Glutamatergic neuron (in vitro differentiated cells): Measurements from ENCODE around the gene SLC38A10. TPM values are rescaled to one million over a fixed set of nuclear protein-coding genes. Genes with fewer than 3 reads are reported as not detected.

Experiments used
- DNase-seq: peaks from one replicate; pipeline ENCODE4 v3.0.0; 2022
- H3K27ac Mint-ChIP-seq: one replicate; pipeline ENCODE4 v1.8.0; 2020; ENCODE audit warnings: mild to moderate bottlenecking, mixed read lengths, inconsistent platforms; ENCODE audit not compliant: unreplicated experiment
- H3K27me3 Mint-ChIP-seq: one replicate; pipeline ENCODE4 v1.8.0; 2020; ENCODE audit warnings: mild to moderate bottlenecking, moderate library complexity, mixed read lengths, inconsistent platforms; ENCODE audit not compliant: unreplicated experiment
- H3K36me3 Mint-ChIP-seq: one replicate; pipeline ENCODE4 v1.8.0; 2020; ENCODE audit warnings: mild to moderate bottlenecking, mixed read lengths, inconsistent platforms; ENCODE audit not compliant: unreplicated experiment
- H3K4me1 Mint-ChIP-seq: one replicate; pipeline ENCODE4 v1.8.0; 2020; ENCODE audit warnings: mild to moderate bottlenecking, low read depth, mixed read lengths, inconsistent platforms; ENCODE audit not compliant: unreplicated experiment
- H3K4me3 Mint-ChIP-seq: one replicate; pipeline ENCODE4 v1.8.0; 2020; ENCODE audit warnings: mild to moderate bottlenecking, mixed read lengths, inconsistent platforms; ENCODE audit not compliant: unreplicated experiment
- H3K9me3 Mint-ChIP-seq: one replicate; pipeline ENCODE4 v1.8.0; 2020; ENCODE audit warnings: mild to moderate bottlenecking, moderate library complexity, mixed read lengths, inconsistent platforms; ENCODE audit not compliant: unreplicated experiment
- total RNA-seq: library from RNA; stranded (reverse); fragmentation: NEBNext Ultra II Directional; extraction: Animal tissue kit (Norgen Biotek cat#: 25700); gene quantifications from one replicate; pipeline ENCODE4 v1.2.1, GENCODE V29; 2021; ENCODE audit not compliant: unreplicated experiment
- TF ChIP-seq, protein P1 (sequence below): fragments of 200-600 bp; sonication (generic); IDR thresholded peaks from one replicate; pipeline ENCODE4 v1.5.0; 2021; ENCODE audit not compliant: partially characterized antibody, unreplicated experiment

The SLC38A10 gene
- total RNA-seq, 1 donor from 2014 or later: 92.4 TPM

DNA sequence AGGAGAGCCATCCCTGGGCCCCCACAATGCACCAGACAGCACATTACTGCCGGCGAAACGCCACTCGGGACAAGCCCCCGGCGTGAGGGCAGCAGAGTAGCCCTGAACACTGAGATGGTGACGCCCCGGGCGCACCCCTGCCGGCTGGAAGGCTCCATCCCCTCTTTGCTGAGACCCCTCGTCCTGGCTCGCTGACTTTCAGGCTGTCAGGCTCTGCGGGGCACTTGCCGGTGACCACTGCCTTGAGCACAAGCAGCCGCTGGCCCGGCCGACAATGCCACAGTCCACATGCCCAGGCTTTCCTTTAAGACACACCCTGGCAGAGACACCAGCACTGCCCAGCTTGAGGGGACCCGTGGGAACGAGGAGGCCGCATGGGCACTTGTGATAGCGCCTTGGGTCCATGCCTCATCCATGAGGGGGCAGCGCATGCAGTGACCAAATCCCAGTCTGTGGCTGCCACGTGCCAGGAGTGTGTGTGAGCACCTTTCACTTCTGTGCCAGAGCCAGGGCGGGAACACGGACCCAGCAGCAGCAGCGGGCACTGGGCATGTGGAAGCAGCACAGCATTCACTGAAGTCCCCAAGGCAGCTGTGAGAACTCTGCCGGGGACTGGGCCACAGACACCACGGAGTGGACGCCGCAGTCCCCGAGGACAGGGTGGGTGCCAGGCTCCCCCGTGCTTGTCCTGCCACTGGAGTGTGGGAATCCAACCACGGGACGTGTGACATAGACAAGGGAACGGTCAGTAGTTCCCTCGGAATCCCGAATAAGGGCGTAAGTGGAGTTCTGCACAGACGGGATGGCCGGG, 31.5 kb downstream of the SLC38A10 start:
- Mint-ChIP-seq H3K4me1 (peaks cover 23% of the 10 kb centered on the region), H3K27me3 (peaks cover 5% of the 10 kb centered on the region), H3K9me3 (peaks cover 10% of the 10 kb centered on the region), H3K4me3 (no peak overlapping the region), H3K27ac (no peak overlapping the region), H3K36me3 (peaks cover 8% of the 10 kb centered on the region)
- no peak for DNase-seq
- TF ChIP-seq, protein P1, sequence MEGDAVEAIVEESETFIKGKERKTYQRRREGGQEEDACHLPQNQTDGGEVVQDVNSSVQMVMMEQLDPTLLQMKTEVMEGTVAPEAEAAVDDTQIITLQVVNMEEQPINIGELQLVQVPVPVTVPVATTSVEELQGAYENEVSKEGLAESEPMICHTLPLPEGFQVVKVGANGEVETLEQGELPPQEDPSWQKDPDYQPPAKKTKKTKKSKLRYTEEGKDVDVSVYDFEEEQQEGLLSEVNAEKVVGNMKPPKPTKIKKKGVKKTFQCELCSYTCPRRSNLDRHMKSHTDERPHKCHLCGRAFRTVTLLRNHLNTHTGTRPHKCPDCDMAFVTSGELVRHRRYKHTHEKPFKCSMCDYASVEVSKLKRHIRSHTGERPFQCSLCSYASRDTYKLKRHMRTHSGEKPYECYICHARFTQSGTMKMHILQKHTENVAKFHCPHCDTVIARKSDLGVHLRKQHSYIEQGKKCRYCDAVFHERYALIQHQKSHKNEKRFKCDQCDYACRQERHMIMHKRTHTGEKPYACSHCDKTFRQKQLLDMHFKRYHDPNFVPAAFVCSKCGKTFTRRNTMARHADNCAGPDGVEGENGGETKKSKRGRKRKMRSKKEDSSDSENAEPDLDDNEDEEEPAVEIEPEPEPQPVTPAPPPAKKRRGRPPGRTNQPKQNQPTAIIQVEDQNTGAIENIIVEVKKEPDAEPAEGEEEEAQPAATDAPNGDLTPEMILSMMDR: no peak

DNA sequence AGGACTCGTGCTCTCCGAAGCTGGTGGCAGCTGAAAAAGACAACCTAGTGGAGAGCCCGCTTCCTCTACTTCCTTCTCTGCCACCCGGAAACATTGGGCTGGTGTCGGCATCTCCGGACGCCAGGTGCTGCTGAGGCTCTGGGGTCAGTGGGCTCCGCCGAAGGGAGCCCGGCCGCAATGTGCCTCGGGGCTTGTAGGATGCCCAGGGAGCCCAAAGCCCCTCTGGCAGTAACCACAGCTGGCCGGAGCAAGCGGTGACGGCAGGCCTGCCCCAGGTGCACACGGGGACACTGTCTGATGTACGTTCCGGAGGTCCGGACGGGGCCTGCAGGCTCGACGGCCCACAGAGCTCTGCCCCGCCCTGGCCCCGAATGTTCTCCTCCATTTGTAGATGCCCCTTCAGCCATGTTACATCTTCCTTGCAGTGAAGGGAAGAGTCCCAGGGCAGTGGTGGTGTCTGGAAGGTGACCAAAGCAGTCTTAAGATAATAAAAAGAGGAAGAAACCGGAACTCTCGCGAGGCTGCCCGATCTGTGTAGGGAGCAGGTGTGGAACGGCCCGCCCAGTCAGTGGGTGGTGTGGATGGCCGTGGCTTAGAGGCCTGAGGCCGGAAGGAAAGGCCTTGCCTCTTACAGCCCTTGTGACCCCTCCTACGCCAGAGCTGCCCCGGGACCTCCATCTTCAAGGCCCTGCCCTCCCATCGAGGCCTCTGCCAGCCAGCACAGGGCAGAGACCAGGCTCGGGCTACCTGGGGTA, 33.3 kb downstream of the SLC38A10 start:
- TF ChIP-seq, protein P1: no peak
- no peak for DNase-seq
- peaks cover 5% of the 10 kb centered on the region for H3K27me3 Mint-ChIP-seq
- no peak overlapping the region for H3K27ac Mint-ChIP-seq
- H3K4me3 Mint-ChIP-seq: no peak overlapping the region
- H3K9me3 Mint-ChIP-seq: peaks cover 10% of the 10 kb centered on the region
- H3K36me3 Mint-ChIP-seq: no peaks in the 10 kb centered on the region
- peaks cover 12% of the 10 kb centered on the region for H3K4me1 Mint-ChIP-seq

DNA sequence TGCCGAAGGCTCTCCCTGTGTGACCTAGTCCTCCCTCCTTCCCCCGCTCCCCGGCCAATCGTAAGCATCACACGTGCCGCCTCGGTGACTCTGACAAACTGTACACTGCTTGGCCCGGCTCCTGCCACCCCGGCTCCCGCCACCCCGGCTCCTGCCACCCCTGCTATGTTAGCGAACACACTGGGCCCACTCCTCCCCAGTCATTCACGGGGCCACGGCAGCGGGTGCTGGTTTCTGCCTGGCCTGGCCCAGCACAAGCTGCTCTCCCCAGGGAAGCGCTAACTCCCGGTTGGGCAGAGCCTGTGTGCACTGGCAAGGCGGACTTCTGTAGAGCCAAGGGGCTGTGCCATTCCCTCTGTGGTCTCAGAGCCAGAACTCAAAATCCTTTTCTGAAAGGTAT, 34.0 kb downstream of the SLC38A10 start:
- no peak overlapping the region for H3K27ac Mint-ChIP-seq
- peaks cover 10% of the 10 kb centered on the region for H3K9me3 Mint-ChIP-seq
- no peak overlapping the region for H3K4me3 Mint-ChIP-seq
- no peak for DNase-seq
- peaks cover 5% of the 10 kb centered on the region for H3K27me3 Mint-ChIP-seq
- TF ChIP-seq, protein P1: no peak
- no peaks in the 10 kb centered on the region for H3K36me3 Mint-ChIP-seq
- peaks cover 9% of the 10 kb centered on the region for H3K4me1 Mint-ChIP-seq

DNA sequence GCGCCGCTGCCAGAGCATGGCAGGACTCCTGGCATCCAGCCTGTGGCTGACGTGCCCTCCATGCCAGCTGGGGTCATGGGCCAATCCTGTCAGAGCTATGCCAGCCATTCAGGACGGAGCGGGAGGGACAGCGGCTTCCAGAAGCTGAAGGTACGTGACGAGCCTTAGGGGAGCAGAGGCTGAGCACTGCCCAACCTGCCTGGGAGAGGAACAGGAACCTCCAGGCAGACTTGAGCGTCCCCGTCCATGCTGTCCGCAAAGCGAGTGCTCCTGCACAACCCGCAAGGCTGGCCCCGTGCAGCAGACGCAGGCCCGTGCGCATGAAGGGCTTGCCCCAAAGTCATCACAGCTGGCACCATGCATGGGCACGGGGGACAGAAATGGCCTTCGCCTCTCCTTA, 34.5 kb downstream of the SLC38A10 start:
- Mint-ChIP-seq H3K9me3 (peaks cover 10% of the 10 kb centered on the region), H3K27me3 (peaks cover 3% of the 10 kb centered on the region), H3K4me3 (no peak overlapping the region), H3K4me1 (peaks cover 5% of the 10 kb centered on the region), H3K36me3 (no peaks in the 10 kb centered on the region), H3K27ac (no peak overlapping the region)
- TF ChIP-seq, protein P1: no peak
- no peak for DNase-seq

DNA sequence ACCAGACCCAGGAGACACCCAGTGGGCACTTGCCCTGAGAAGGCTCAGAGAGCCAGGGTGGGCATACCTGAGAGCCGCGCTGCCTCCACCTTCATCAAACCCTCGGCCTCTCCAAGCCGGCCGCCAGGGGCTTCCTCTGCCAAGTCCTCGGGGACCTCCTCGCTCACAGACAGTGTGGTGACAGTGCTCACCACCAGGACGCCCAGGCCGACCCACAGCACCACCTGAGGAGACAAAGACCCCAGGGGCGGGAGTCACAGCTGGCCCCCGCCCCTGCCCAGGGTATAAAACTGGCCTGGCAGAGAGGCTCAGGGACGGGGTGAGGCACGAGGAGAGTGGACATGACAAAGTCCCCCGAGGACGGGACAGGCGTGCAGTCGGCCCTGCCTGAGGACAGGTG, 34.9 kb downstream of the SLC38A10 start:
- peaks cover 5% of the 10 kb centered on the region for H3K4me1 Mint-ChIP-seq
- no peak overlapping the region for H3K4me3 Mint-ChIP-seq
- no peak overlapping the region for H3K27ac Mint-ChIP-seq
- peaks cover 9% of the 10 kb centered on the region for H3K9me3 Mint-ChIP-seq
- H3K36me3 Mint-ChIP-seq: no peaks in the 10 kb centered on the region
- no peak for DNase-seq
- TF ChIP-seq, protein P1: peak; percentile 17
- peaks cover 3% of the 10 kb centered on the region for H3K27me3 Mint-ChIP-seq
